ENCODE results near the gene PMVK. TPM values are rescaled to one million over a fixed set of nuclear protein-coding genes. Genes with fewer than 3 reads are reported as not detected.

The PMVK gene
- total RNA-seq, 1 experiment from 2014 or later = 24.0 TPM

DNA sequence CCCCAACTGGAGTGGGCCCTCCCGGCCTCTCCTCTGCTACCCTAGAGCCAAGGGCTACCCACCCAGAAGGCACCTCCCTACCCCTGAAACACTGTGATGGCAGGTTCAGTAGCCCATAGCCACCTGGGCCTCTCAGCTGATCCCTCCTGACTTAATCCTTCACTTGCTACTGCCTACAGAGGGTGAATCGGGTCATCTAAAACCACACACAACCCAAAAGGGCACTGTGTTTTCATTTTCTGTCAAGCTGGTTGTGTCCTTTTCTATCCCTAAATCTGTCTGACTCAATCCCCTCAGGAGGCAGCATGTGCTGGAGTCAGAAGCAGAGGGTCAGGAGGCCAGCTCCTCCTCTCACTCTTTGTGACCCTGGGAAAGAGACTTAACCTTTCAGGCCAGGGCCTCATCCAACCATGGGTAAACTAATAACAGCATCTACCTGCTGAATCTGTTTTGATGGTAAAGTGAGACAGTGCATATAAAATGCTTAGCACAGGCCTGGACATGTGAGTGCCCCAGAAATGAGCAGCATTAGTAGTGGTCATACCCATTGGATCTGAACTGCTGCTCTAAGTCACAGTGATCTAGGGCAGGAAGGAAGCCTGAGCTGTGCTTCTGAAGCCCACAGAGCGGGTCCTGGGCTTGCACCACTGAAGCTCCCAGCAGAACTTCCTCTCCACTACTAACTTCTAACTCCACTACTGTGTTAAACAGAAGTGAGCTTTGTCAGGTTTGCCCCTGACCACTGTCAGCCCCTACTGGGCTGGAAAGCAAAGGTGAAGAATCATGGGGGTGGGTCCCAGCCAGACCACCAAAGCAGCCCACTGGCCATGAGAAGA is 11.0 kb downstream of the PMVK start:
- BruUV-seq (replicated peaks) = no TSS peak
- H3K9me2 ChIP-seq (ENCODE audit: insufficient read depth) = no peaks in the 10 kb centered on the region
- ATAC-seq = no peak
- ChIA-PET RAD21 (ENCODE audit: low non-redundant PET in 1 of 2, low total read pairs in 2 of 2, uncharacterized antibody in 2 of 2, unreplicated experiment in 2 of 2) (no interaction called here), POLR2A (no interaction called here), CTCF (no interaction called here)
- no peaks in the 10 kb centered on the region for H3K9me3 ChIP-seq (ENCODE audit: control insufficient read depth in 1 of 2, insufficient read depth in 1 of 2, low read depth in 1 of 2, low read length in 2 of 2)
- no peak overlapping the region for H3K9ac ChIP-seq (ENCODE audit: low read length)
- DNase-seq (ENCODE audit: low read depth, low spot score) = no peak
- H2AFZ ChIP-seq (ENCODE audit: low read depth, low read length, poor library complexity, severe bottlenecking) = no peak overlapping the region
- H3K4me1 ChIP-seq (ENCODE audit: control insufficient read depth in 1 of 2, insufficient read depth in 2 of 2, low read length in 2 of 2) = no peaks in the 10 kb centered on the region
- H3K79me2 ChIP-seq (ENCODE audit: insufficient read depth, low read length) = no peaks in the 10 kb centered on the region
- TF ChIP-seq, protein P1, sequence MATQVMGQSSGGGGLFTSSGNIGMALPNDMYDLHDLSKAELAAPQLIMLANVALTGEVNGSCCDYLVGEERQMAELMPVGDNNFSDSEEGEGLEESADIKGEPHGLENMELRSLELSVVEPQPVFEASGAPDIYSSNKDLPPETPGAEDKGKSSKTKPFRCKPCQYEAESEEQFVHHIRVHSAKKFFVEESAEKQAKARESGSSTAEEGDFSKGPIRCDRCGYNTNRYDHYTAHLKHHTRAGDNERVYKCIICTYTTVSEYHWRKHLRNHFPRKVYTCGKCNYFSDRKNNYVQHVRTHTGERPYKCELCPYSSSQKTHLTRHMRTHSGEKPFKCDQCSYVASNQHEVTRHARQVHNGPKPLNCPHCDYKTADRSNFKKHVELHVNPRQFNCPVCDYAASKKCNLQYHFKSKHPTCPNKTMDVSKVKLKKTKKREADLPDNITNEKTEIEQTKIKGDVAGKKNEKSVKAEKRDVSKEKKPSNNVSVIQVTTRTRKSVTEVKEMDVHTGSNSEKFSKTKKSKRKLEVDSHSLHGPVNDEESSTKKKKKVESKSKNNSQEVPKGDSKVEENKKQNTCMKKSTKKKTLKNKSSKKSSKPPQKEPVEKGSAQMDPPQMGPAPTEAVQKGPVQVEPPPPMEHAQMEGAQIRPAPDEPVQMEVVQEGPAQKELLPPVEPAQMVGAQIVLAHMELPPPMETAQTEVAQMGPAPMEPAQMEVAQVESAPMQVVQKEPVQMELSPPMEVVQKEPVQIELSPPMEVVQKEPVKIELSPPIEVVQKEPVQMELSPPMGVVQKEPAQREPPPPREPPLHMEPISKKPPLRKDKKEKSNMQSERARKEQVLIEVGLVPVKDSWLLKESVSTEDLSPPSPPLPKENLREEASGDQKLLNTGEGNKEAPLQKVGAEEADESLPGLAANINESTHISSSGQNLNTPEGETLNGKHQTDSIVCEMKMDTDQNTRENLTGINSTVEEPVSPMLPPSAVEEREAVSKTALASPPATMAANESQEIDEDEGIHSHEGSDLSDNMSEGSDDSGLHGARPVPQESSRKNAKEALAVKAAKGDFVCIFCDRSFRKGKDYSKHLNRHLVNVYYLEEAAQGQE (IDR thresholded peaks at IDR 0.05; ENCODE audit: low read depth) = no peak
- no peak for TF ChIP-seq EGR1 (IDR thresholded peaks at IDR 0.05; ENCODE audit: low read depth)
- H3K27me3 ChIP-seq (ENCODE audit: insufficient read depth, low read length) = no peaks in the 10 kb centered on the region
- no peaks in the 10 kb centered on the region for H4K20me1 ChIP-seq (ENCODE audit: insufficient read depth)
- intact Hi-C loops (cut with micrococcal nuclease) = no loop called here
- peaks cover 0 to 3% of the 10 kb centered on the region in 2 experiments; a peak in 1 of 4 replicates for H3K36me3 ChIP-seq (ENCODE audit: control insufficient read depth in 1 of 2, insufficient read depth in 2 of 2, low read length in 2 of 2)
- no peak overlapping the region for H3K4me2 ChIP-seq (ENCODE audit: low read length)
- H3K4me3 ChIP-seq (replicated peaks in 1 of 2; ENCODE audit: low read depth in 1 of 2, low read length in 2 of 2) = no peak overlapping the region
- no peak overlapping the region for H3K27ac ChIP-seq (ENCODE audit: low read depth, low read length)

DNA sequence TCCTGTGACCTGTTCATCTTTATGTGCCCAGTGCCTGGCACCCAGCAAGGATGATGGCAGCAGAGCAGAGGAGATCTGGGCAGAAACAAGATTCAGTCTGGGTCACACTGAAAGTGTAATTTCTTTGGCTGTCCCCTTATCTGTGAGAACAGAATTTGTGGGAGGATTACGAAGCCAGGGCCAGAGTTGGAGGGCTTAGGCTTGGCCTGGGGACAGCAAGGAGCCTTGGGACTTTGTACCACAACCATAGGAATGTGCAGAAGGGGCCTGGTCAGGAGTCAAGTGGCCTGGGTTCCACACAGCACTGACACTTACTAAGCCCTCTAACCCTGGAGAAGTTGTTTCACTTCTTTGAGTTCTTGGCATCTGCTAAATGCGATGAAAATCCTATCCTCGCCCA is 12.8 kb downstream of the PMVK start:
- H3K9me2 ChIP-seq (ENCODE audit: insufficient read depth) = no peaks in the 10 kb centered on the region
- H3K36me3 ChIP-seq (ENCODE audit: control insufficient read depth in 1 of 2, insufficient read depth in 2 of 2, low read length in 2 of 2) = peaks cover 0 to 3% of the 10 kb centered on the region in 2 experiments; a peak in 1 of 4 replicates
- CTCF ChIA-PET = interaction anchor here (1.4 kb wide), 1 partner anchor 20 kb away, joined by 3 read pairs; no protein-coding TSS in a partner anchor
- no peaks in the 10 kb centered on the region for H3K9me3 ChIP-seq (ENCODE audit: control insufficient read depth in 1 of 2, insufficient read depth in 1 of 2, low read depth in 1 of 2, low read length in 2 of 2)
- H3K4me2 ChIP-seq (ENCODE audit: low read length) = no peak overlapping the region
- BruUV-seq (replicated peaks) = no TSS peak
- no peaks in the 10 kb centered on the region for H3K79me2 ChIP-seq (ENCODE audit: insufficient read depth, low read length)
- H3K27me3 ChIP-seq (ENCODE audit: insufficient read depth, low read length) = no peaks in the 10 kb centered on the region
- H3K27ac ChIP-seq (ENCODE audit: low read depth, low read length) = no peak overlapping the region
- DNase-seq (ENCODE audit: low read depth, low spot score) (no peak), ATAC-seq (no peak)
- intact Hi-C loops (cut with micrococcal nuclease) = no loop called here
- H3K9ac ChIP-seq (ENCODE audit: low read length) = no peak overlapping the region
- H3K4me3 ChIP-seq (replicated peaks in 1 of 2; ENCODE audit: low read depth in 1 of 2, low read length in 2 of 2) = no peak overlapping the region
- TF ChIP-seq CEBPB (IDR thresholded peaks at IDR 0.05; ENCODE audit: low read depth) (no peak), POLR2AphosphoS5 (IDR thresholded peaks at IDR 0.05; ENCODE audit: low read depth, low read length) (no peak), YY1 (IDR thresholded peaks at IDR 0.05; ENCODE audit: extremely low read depth, insufficient replicate concordance, low read depth, low read length) (no peak), SIN3A (IDR thresholded peaks at IDR 0.05; ENCODE audit: low read depth) (no peak), RAD21 (IDR thresholded peaks at IDR 0.05; ENCODE audit: low read depth) (no peak), JUND (IDR thresholded peaks at IDR 0.05) (no peak), ZNF274 (IDR thresholded peaks at IDR 0.05; ENCODE audit: low read depth, low read length) (no peak)
- TF ChIP-seq, protein P2, sequence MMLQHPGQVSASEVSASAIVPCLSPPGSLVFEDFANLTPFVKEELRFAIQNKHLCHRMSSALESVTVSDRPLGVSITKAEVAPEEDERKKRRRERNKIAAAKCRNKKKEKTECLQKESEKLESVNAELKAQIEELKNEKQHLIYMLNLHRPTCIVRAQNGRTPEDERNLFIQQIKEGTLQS (IDR thresholded peaks at IDR 0.05) = no peak
- no peaks in the 10 kb centered on the region for H3K4me1 ChIP-seq (ENCODE audit: control insufficient read depth in 1 of 2, insufficient read depth in 2 of 2, low read length in 2 of 2)
- no peaks in the 10 kb centered on the region for H4K20me1 ChIP-seq (ENCODE audit: insufficient read depth)
- RAD21 ChIA-PET (ENCODE audit: low non-redundant PET in 1 of 2, low total read pairs in 2 of 2, uncharacterized antibody in 2 of 2, unreplicated experiment in 2 of 2) = no interaction called here
- POLR2A ChIA-PET = no interaction called here
- H2AFZ ChIP-seq (ENCODE audit: low read depth, low read length, poor library complexity, severe bottlenecking) = no peak overlapping the region

Data from HCT116 (cell line).